GM18951 (cell line): ENCODE measurements around the gene DUSP16.
"Not testable (repeated sequence)": the region's sequence is repeated elsewhere in the genome, so short reads cannot be mapped to it uniquely, and the experiment has no call there.

Source experiments
- POLR2A ChIP-seq: IDR thresholded peaks from 4 replicates; pipeline ENCODE4 v1.6.1; 2011; ENCODE audit warnings: mild to moderate bottlenecking; ENCODE audit not compliant: insufficient read length, insufficient read depth; ENCODE audit errors: extremely low read depth
- in situ Hi-C: fragments of 300-500 bp; cut with MboI; formaldehyde crosslinking; loops from one replicate; pipeline ENCODE4 v1.12.0; 2022; ENCODE audit warnings: low sequenced_read_pairs, mixed read lengths, inconsistent platforms; ENCODE audit not compliant: unreplicated experiment

DUSP16 gene

GRCh38 chr12:12562585-12563261, at the start of gene DUSP16:
DUSP16 (minus strand) TSS chr12:12562863; CDS start chr12:12521098, 41,765 bp downstream.
- peak; percentile 87 for TF ChIP-seq POLR2A
- in situ Hi-C loops, result no loop called here

- TF ChIP-seq POLR2A, result no peak
- in situ Hi-C loops, result no loop called here
These were observed 49.7 kb upstream of the DUSP16 start for GRCh38 chr12:12612358-12612757.

- TF ChIP-seq POLR2A, result peak; percentile 76
- in situ Hi-C loops, result no loop called here
These were observed 49.0 kb upstream of the DUSP16 start, which contains the start of gene CREBL2 for GRCh38 chr12:12611512-12612306. CREBL2 (plus strand) TSS chr12:12611876; CDS start chr12:12612173, 297 bp downstream.

- in situ Hi-C loops, result no loop called here
- no peak for TF ChIP-seq POLR2A
These were observed 48.0 kb upstream of the DUSP16 start for GRCh38 chr12:12610711-12611110.

GRCh38 chr12:12609692-12610091, 47.0 kb upstream of the DUSP16 start:
- TF ChIP-seq POLR2A, result no peak
- in situ Hi-C loops, result no loop called here

GRCh38 chr12:12608557-12608957, 45.9 kb upstream of the DUSP16 start:
- no peak for TF ChIP-seq POLR2A
- in situ Hi-C loops, result no loop called here

- in situ Hi-C loops, result no loop called here
- TF ChIP-seq POLR2A, result no peak
These were observed 44.3 kb upstream of the DUSP16 start for GRCh38 chr12:12606781-12607589.

- in situ Hi-C loops, result no loop called here
- no peak for TF ChIP-seq POLR2A
These were observed 42.1 kb upstream of the DUSP16 start for GRCh38 chr12:12604740-12605139.

GRCh38 chr12:12600659-12601058, 38.0 kb upstream of the DUSP16 start:
- in situ Hi-C loops, result no loop called here
- TF ChIP-seq POLR2A, result no peak

GRCh38 chr12:12599750-12600643, 37.3 kb upstream of the DUSP16 start:
- in situ Hi-C loops, result no loop called here
- TF ChIP-seq POLR2A, result no peak

- TF ChIP-seq POLR2A, result no peak
- in situ Hi-C loops, result no loop called here
These were observed 36.2 kb upstream of the DUSP16 start for GRCh38 chr12:12598864-12599263.

GRCh38 chr12:12596598-12596997, 33.9 kb upstream of the DUSP16 start:
- in situ Hi-C loops, result not testable (repeated sequence)

- in situ Hi-C loops, result not testable (repeated sequence)
These were observed 33.3 kb upstream of the DUSP16 start for GRCh38 chr12:12595929-12596328.

- no peak for TF ChIP-seq POLR2A
- in situ Hi-C loops, result no loop called here
These were observed 30.3 kb upstream of the DUSP16 start for GRCh38 chr12:12592930-12593329.
